HCT116 (cell line): ENCODE measurements around the gene M1AP. TPM values are rescaled to one million over a fixed set of nuclear protein-coding genes. Genes with fewer than 3 reads are reported as not detected.

ENCODE experiments used
- ATAC-seq: fragments of 200-7000 bp; cut with Tn5 transposase; 2 replicates; pipeline ENCODE4 v1.9.1; 2020; ENCODE audit warnings: mild to moderate bottlenecking, moderate library complexity
- BruUV-seq: library from RNA; stranded (reverse); fragments of 400-500 nt; replicated peaks from 2 replicates; lab custom pipeline; 2021; lab: Mats Ljungman, UMichigan
- CTCF ChIA-PET: fragments of 300-600 bp; sonication (Branson Sonifier 250); formaldehyde crosslinking; loops from one replicate; lab custom pipeline; 2021; ENCODE audit warnings: antibody characterized with exemption; lab: Charles Lee
- POLR2A ChIA-PET: fragments of 300-600, 350-600 bp; sonication (Branson Sonifier 250); formaldehyde crosslinking; loops from one replicate; lab custom pipeline; 2021; ENCODE audit warnings: antibody characterized with exemption; lab: Charles Lee
- RAD21 ChIA-PET, 2 experiments: fragments of 300-600 bp; sonication (Branson Sonifier 250); formaldehyde crosslinking; loops; one replicate each; lab custom pipeline; 2023; ENCODE audit warnings: low total read pairs in 2 of 2; ENCODE audit not compliant: uncharacterized antibody in 2 of 2, unreplicated experiment in 2 of 2, low non-redundant PET in 1 of 2; lab: Charles Lee
- DNase-seq: peaks from one replicate; pipeline ENCODE4 v3.0.0-alpha.2; 2010; ENCODE audit warnings: low read depth, low spot score
- H2AFZ ChIP-seq: fragments of 200-600 bp; shearing (Covaris generic), sonication (generic); 2 replicates; pipeline ENCODE4 v1.6.1; 2017; ENCODE audit warnings: low read depth, mixed run types, mixed read lengths, antibody characterized with exemption, low read length; ENCODE audit not compliant: poor library complexity, severe bottlenecking
- H3K27ac ChIP-seq: 2 replicates; pipeline ENCODE4 v1.5.1; 2012; ENCODE audit warnings: low read depth, low read length
- H3K27me3 ChIP-seq: fragments of 200-600 bp; sonication (generic); 2 replicates; pipeline ENCODE4 v1.6.1; 2016; ENCODE audit warnings: mixed run types, low read length, mixed read lengths; ENCODE audit not compliant: insufficient read depth
- H3K36me3 ChIP-seq, 2 experiments: fragments of 200-500 bp in 1 of 2; fragments of 200-600 bp in 1 of 2; sonication (Bioruptor generic) in 1 of 2; sonication (generic) in 1 of 2; 2 replicates each; pipeline versions ENCODE4 v1.5.1 to v1.6.1; 2014 to 2016; ENCODE audit warnings: low read length in 2 of 2, inconsistent platforms in 1 of 2, mixed read lengths in 1 of 2, mixed run types in 1 of 2; ENCODE audit not compliant: insufficient read depth in 2 of 2, control insufficient read depth in 1 of 2
- H3K4me1 ChIP-seq, 2 experiments: fragments of 200-600 bp in 1 of 2; sonication (generic) in 1 of 2; 2 replicates each; pipeline versions ENCODE4 v1.5.1 to v1.6.1; 2012 to 2017; ENCODE audit warnings: low read length in 2 of 2, inconsistent platforms in 1 of 2, mild to moderate bottlenecking in 1 of 2, mixed read lengths in 1 of 2, mixed run types in 1 of 2, moderate library complexity in 1 of 2; ENCODE audit not compliant: insufficient read depth in 2 of 2, control insufficient read depth in 1 of 2
- H3K4me2 ChIP-seq: fragments of 200-600 bp; sonication (generic); 2 replicates; pipeline ENCODE4 v1.6.1; 2017; ENCODE audit warnings: mixed run types, low read length, mixed read lengths
- H3K4me3 ChIP-seq, 2 experiments: fragments of 200-600 bp in 1 of 2; sonication (generic) in 1 of 2; replicated peaks in 1 of 2; 2 replicates each; pipeline ENCODE4 v1.5.1; 2011 to 2016; ENCODE audit warnings: low read length in 2 of 2, control low read depth in 1 of 2, low read depth in 1 of 2, mild to moderate bottlenecking in 1 of 2, mixed read lengths in 1 of 2, mixed run types in 1 of 2
- H3K79me2 ChIP-seq: fragments of 200-600 bp; sonication (generic); 2 replicates; pipeline ENCODE4 v1.6.1; 2017; ENCODE audit warnings: mild to moderate bottlenecking, mixed run types, low read length, moderate library complexity, mixed read lengths; ENCODE audit not compliant: insufficient read depth
- H3K9ac ChIP-seq: fragments of 200-600 bp; sonication (generic); 2 replicates; pipeline ENCODE4 v1.6.1; 2016; ENCODE audit warnings: low read length, mixed read lengths
- H3K9me2 ChIP-seq: fragments of 200-600 bp; sonication (generic), shearing (Covaris generic); 2 replicates; pipeline ENCODE4 v1.6.1; 2017; ENCODE audit warnings: mixed run types, mild to moderate bottlenecking, moderate library complexity; ENCODE audit not compliant: insufficient read depth
- H3K9me3 ChIP-seq, 2 experiments: fragments of 200-500 bp in 1 of 2; fragments of 200-600 bp in 1 of 2; sonication (Bioruptor generic) in 1 of 2; sonication (generic) in 1 of 2; 2 replicates each; pipeline ENCODE4 v1.6.1; 2014 to 2017; ENCODE audit warnings: low read length in 2 of 2, mixed read lengths in 2 of 2, inconsistent platforms in 1 of 2, low read depth in 1 of 2, mild to moderate bottlenecking in 1 of 2, mixed run types in 1 of 2, moderate library complexity in 1 of 2; ENCODE audit not compliant: control insufficient read depth in 1 of 2, insufficient read depth in 1 of 2
- H4K20me1 ChIP-seq: fragments of 200-600 bp; sonication (generic), shearing (Covaris generic); 2 replicates; pipeline ENCODE4 v1.6.1; 2017; ENCODE audit warnings: mixed run types, mild to moderate bottlenecking, moderate library complexity; ENCODE audit not compliant: insufficient read depth
- CBX3 ChIP-seq: IDR thresholded peaks from 2 replicates; pipeline ENCODE4 v1.6.1; 2012; ENCODE audit warnings: low read depth
- CEBPB ChIP-seq: IDR thresholded peaks from 2 replicates; pipeline ENCODE4 v1.6.1; 2012; ENCODE audit warnings: low read depth
- SRF ChIP-seq: IDR thresholded peaks from 2 replicates; pipeline ENCODE4 v1.6.1; 2012; ENCODE audit warnings: low read depth
- intact Hi-C: fragments of 100-400 bp; cut with micrococcal nuclease; formaldehyde crosslinking; loops from 2 replicates; pipeline ENCODE4 v1.10.0; 2022
- total RNA-seq: library from RNA; stranded (reverse); gene quantifications from one replicate; pipeline ENCODE4 v1.2.1, GENCODE V29; 2021; ENCODE audit not compliant: unreplicated experiment
- TF ChIP-seq, protein P1 (sequence below): IDR thresholded peaks from 2 replicates; pipeline ENCODE4 v1.6.1; 2012
- TF ChIP-seq, protein P2 (sequence below), 3 experiments: fragments of 200-600 bp in 1 of 3; sonication (generic) in 1 of 3; IDR thresholded peaks in 2 of 3; conservative IDR thresholded peaks in 1 of 3; 2 replicates each; pipeline ENCODE4 v1.5.1; 2012 to 2017; ENCODE audit warnings: low read depth in 2 of 3, low read length in 2 of 3, antibody characterized with exemption in 1 of 3, borderline replicate concordance in 1 of 3, control low read depth in 1 of 3, mild to moderate bottlenecking in 1 of 3, mixed read lengths in 1 of 3, mixed run types in 1 of 3, moderate library complexity in 1 of 3; ENCODE audit not compliant: insufficient read depth in 1 of 3

The M1AP gene
- total RNA-seq, 1 experiment from 2014 or later: 28.2 TPM

- Histone ChIP-seq H4K20me1 (no peaks in the 10 kb centered on the region), H3K4me1 (peaks cover 1% of the 10 kb centered on the region in 2 experiments; a peak in 3 of 4 replicates), H3K9me3 (no peaks in the 10 kb centered on the region)
- RAD21 ChIA-PET: no interaction called here
- ATAC-seq: no peak
- no peak for TF ChIP-seq CBX3
- TF ChIP-seq, protein P1, sequence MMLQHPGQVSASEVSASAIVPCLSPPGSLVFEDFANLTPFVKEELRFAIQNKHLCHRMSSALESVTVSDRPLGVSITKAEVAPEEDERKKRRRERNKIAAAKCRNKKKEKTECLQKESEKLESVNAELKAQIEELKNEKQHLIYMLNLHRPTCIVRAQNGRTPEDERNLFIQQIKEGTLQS: no peak
- no peak for TF ChIP-seq CEBPB
- TF ChIP-seq, protein P2, sequence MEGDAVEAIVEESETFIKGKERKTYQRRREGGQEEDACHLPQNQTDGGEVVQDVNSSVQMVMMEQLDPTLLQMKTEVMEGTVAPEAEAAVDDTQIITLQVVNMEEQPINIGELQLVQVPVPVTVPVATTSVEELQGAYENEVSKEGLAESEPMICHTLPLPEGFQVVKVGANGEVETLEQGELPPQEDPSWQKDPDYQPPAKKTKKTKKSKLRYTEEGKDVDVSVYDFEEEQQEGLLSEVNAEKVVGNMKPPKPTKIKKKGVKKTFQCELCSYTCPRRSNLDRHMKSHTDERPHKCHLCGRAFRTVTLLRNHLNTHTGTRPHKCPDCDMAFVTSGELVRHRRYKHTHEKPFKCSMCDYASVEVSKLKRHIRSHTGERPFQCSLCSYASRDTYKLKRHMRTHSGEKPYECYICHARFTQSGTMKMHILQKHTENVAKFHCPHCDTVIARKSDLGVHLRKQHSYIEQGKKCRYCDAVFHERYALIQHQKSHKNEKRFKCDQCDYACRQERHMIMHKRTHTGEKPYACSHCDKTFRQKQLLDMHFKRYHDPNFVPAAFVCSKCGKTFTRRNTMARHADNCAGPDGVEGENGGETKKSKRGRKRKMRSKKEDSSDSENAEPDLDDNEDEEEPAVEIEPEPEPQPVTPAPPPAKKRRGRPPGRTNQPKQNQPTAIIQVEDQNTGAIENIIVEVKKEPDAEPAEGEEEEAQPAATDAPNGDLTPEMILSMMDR (IDR thresholded peaks at IDR 0.05 in 2 of 3, conservative IDR thresholded peaks at IDR 0.05 in 1 of 3; ENCODE audit: borderline replicate concordance in 1 of 3, insufficient read depth in 1 of 3, low read depth in 2 of 3, low read length in 2 of 3): no peak
- no peak for TF ChIP-seq SRF
- TF ChIP-seq, all 23 proteins: peak for 0
- Histone ChIP-seq H3K4me2 (no peak overlapping the region), H3K9me2 (no peaks in the 10 kb centered on the region), H3K27ac (no peak overlapping the region), H3K36me3 (no peaks in the 10 kb centered on the region), H3K9ac (no peak overlapping the region), H3K4me3 (no peak overlapping the region), H3K79me2 (no peaks in the 10 kb centered on the region), H3K27me3 (no peaks in the 10 kb centered on the region), H2AFZ (no peak overlapping the region)
- DNase-seq: no peak
- ChIA-PET POLR2A (no interaction called here), CTCF (interaction anchor here (0.7 kb wide), 1 partner anchor 134 kb away, joined by 4 read pairs; no protein-coding TSS in a partner anchor)
- BruUV-seq: no TSS peak
- intact Hi-C loops: no loop called here
These were observed 134.3 kb downstream of the M1AP start for GRCh38 chr2:74513605-74514367.
